Body of pancreas (tissue), 4 donors: ENCODE results near the gene RHBDL1. TPM values are rescaled to one million over a fixed set of nuclear protein-coding genes. Genes with fewer than 3 reads are reported as not detected.

Experiments
- ATAC-seq: fragments of 150-250 bp; one replicate; pipeline ENCODE4 v1.9.1; 2016
- DNase-seq, 4 donors: peaks; one replicate each; pipeline ENCODE4 v3.0.0-alpha.2; 2019
- H3K27ac ChIP-seq, 4 donors: fragments of 200-600 bp; sonication (generic); 1 replicate in 3 of 4; 2 replicates in 1 of 4; pipeline versions ENCODE4 v1.5.1 to v1.6.1; 2016 to 2019; ENCODE audit warnings: mild to moderate bottlenecking in 1 of 4, mixed read lengths in 1 of 4, moderate library complexity in 1 of 4
- H3K27me3 ChIP-seq, 2 donors: fragments of 200-600 bp; sonication (generic); one replicate each; pipeline ENCODE4 v1.6.0; 2016; ENCODE audit warnings: mild to moderate bottlenecking in 1 of 2
- H3K36me3 ChIP-seq, 2 donors: fragments of 200-600 bp; sonication (generic); replicated peaks in 1 of 2; 2 replicates each; pipeline ENCODE4 v1.5.1; 2016; ENCODE audit warnings: low read depth in 2 of 2; ENCODE audit not compliant: insufficient read depth in 1 of 2
- H3K4me1 ChIP-seq: fragments of 200-600 bp; sonication (generic); one replicate; pipeline ENCODE4 v1.6.0; 2016
- H3K4me3 ChIP-seq, 2 donors: fragments of 200-600 bp; sonication (generic); 1 replicate in 1 of 2; 2 replicates in 1 of 2; pipeline ENCODE4 v1.5.1; 2016 to 2019
- H3K9me3 ChIP-seq, 3 donors: fragments of 200-600 bp; sonication (generic); 1 replicate in 2 of 3; 2 replicates in 1 of 3; pipeline ENCODE4 v1.5.1; 2016
- CTCF ChIP-seq, 7 experiments: fragments of 450-650 bp in 4 of 7; fragments of 200-600 bp in 3 of 7; sonication (generic) in 3 of 7; IDR thresholded peaks; one replicate each; pipeline ENCODE4 v1.5.1; 2016 to 2019; ENCODE audit warnings: antibody characterized with exemption in 7 of 7
- POLR2A ChIP-seq, 3 donors: fragments of 450-650 bp; IDR thresholded peaks; one replicate each; pipeline ENCODE4 v1.6.1; 2016; ENCODE audit warnings: antibody characterized with exemption in 3 of 3, mild to moderate bottlenecking in 2 of 3
- WGBS, 2 donors: methylation state at CpG; one replicate each; pipeline ENCODE4 v1.1.5; 2017; 5-methylcytosine and 5-hydroxymethylcytosine counted together
- intact Hi-C: fragments of 100-400 bp; cut with DNase I; formaldehyde crosslinking; loops from one replicate; pipeline ENCODE4 v1.15.1; 2023
- total RNA-seq, 2 donors: library from RNA; depleted of rRNA; stranded (reverse); fragments of >200 nt; gene quantifications; one replicate each; pipeline ENCODE4 v1.1.0, GENCODE V29; 2016

Gene RHBDL1
- total RNA-seq, 2 donors from 2014 or later, result 1.8 to 4.3 TPM

DNA sequence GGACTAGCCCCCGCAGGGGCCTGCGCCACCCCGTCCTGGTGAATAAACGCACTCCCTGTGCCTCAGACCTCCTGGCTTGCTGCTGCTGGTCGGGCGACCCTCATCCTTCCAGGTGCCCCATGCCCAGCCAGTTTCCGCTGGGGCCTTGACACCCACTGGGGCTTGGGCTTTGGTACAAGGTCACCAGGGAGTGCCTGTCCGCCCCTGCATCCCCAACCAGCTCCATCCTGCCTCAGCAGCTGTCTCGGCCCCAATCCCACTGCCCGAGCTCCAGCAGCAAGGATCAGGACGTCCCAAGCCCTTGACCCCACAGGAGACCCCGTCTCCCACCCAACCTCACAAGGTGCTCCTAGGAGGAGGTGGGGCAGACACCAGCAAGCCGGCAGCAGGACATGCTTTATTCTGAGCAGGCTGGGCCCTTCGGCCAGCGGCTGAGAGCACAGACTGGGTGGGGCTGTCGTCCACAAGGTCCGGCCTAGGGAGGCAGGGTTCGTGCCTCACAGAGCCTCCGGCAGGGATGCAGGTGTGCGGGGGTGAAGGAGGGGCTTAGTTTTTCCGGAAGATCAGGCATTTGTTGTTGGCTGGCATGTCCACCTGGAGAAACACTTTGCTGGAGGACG is 41.3 kb upstream of the RHBDL1 start:
- DNase-seq (no peak), ATAC-seq (no peak)
- H3K4me1 ChIP-seq, result peaks cover 41% of the 10 kb centered on the region
- H3K27ac ChIP-seq, result no peak overlapping the region
- TF ChIP-seq POLR2A (IDR thresholded peaks at IDR 0.05), result no peak
- intact Hi-C loops, result no loop called here
- no peaks in the 10 kb centered on the region for H3K36me3 ChIP-seq
- no peaks in the 10 kb centered on the region for H3K27me3 ChIP-seq
- WGBS, 2 donors, result 83 to 97% methylated on average over 6 to 19 of the region's 22 CpGs
- H3K9me3 ChIP-seq, result no peaks in the 10 kb centered on the region
- no peak overlapping the region for H3K4me3 ChIP-seq

GRCh38 chr16:634996-635395 is 40.5 kb upstream of the RHBDL1 start:
- WGBS, 2 donors, result 86 to 93% methylated on average over 4 to 7 of the region's 7 CpGs
- no peaks in the 10 kb centered on the region for H3K27me3 ChIP-seq
- H3K27ac ChIP-seq, result no peak overlapping the region
- H3K4me1 ChIP-seq, result peaks cover 41% of the 10 kb centered on the region
- DNase-seq (no peak), ATAC-seq (no peak)
- H3K4me3 ChIP-seq, result no peak overlapping the region
- H3K36me3 ChIP-seq, result no peaks in the 10 kb centered on the region
- no peaks in the 10 kb centered on the region for H3K9me3 ChIP-seq
- TF ChIP-seq CTCF (IDR thresholded peaks at IDR 0.05) (no peak), POLR2A (IDR thresholded peaks at IDR 0.05) (no peak)
- intact Hi-C loops, result no loop called here

GRCh38 chr16:635573-636205 is 39.8 kb upstream of the RHBDL1 start:
- H3K27ac ChIP-seq, result peak overlapping the region; percentile 90 to 96 (median 94)
- no peak for TF ChIP-seq CTCF (IDR thresholded peaks at IDR 0.05)
- peak in 1 of 4 donors; percentile 44 for DNase-seq
- no peaks in the 10 kb centered on the region for H3K9me3 ChIP-seq
- no peaks in the 10 kb centered on the region for H3K36me3 ChIP-seq
- intact Hi-C loops, result no loop called here
- ATAC-seq, result no peak
- peaks cover 38% of the 10 kb centered on the region for H3K4me1 ChIP-seq
- H3K27me3 ChIP-seq, result no peaks in the 10 kb centered on the region
- 0 to 4% methylated on average over 6 to 46 of the region's 55 CpGs for WGBS, 2 donors
- peak overlapping the region; percentile 36 to 50 for H3K4me3 ChIP-seq

DNA sequence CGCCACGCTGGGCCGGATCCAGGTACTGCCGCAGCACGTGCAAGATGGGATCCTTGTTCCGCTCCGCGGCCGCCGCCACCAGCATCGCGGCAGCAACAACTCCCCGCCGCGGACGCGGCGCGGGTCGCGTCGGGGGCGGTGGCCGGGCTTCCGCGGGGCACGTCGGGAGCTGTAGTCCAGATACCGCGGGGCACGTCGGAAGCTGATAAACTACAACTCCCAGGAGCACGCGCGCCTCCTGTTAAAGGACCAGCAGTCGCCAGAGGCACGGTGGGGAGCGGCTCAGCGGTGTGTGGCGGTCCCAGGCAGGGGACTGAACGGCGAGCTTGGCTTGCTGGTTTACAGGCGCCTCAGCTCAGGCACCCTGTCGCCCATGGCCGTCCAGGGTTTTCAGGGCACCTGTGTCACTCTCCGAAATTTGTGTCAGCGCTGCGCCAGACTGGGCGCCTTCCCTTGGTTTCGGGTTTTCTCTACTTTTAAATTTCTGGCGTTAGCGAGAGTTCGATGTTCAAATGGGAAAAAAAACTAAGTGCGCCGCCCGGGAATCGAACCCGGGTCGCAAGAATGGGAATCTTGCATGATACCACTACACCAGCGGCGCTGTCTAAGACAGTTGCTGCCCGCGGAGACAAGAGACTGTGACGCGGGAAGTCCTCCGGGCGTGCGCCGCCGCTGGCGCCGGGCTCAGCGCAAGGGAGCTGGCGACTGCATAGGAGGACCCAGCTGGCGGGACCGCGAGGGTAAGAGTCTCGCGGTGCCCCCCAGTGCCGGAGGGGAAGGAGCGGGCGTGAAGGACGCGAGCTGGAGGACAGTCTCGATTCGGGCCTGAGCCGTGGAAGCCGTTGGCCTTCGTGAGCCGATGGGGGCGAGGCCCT is 39.0 kb upstream of the RHBDL1 start, which contains the start of gene METTL26:
TSS of gene METTL26 (minus strand) at position 100 of the 875 bp plus-strand sequence. CDS start at position 85, 15 bp downstream.
- Histone ChIP-seq H3K4me3 (peak within 1 kb of the TSS; percentile 36 to 50), H3K9me3 (no peaks in the 10 kb centered on the region), H3K27ac (peak within 1 kb of the TSS; percentile 90 to 96 (median 94)), H3K4me1 (peaks cover 36% of the 10 kb centered on the region), H3K27me3 (no peaks in the 10 kb centered on the region), H3K36me3 (no peaks in the 10 kb centered on the region)
- DNase-seq (peak; percentile 96 to 98 (median 98)), ATAC-seq (peak; percentile 88)
- intact Hi-C loops, result no loop called here
- TF ChIP-seq POLR2A (IDR thresholded peaks at IDR 0.05) (peak; percentile 45 to 61 (median 48)), CTCF (IDR thresholded peaks at IDR 0.05) (peak in 3 of 7 experiments; percentile 10 to 22 (median 11))
- 1% methylated on average over 18 to 90 of the region's 91 CpGs for WGBS, 2 donors
